Upper lobe of left lung (tissue), 4 donors: Measurements from ENCODE around the gene MON2.

Source experiments
- POLR2A ChIP-seq, 4 donors: fragments of 450-650 bp; IDR thresholded peaks; one replicate each; pipeline ENCODE4 v1.5.1; 2016 to 2017; ENCODE audit warnings: antibody characterized with exemption in 4 of 4, mild to moderate bottlenecking in 2 of 4
- TF ChIP-seq, protein P1 (sequence below), 6 experiments: fragments of 450-650 bp in 4 of 6; fragments of 200-600 bp in 2 of 6; sonication (generic) in 2 of 6; IDR thresholded peaks; one replicate each; pipeline ENCODE4 v1.5.1; 2016 to 2019; ENCODE audit warnings: antibody characterized with exemption in 6 of 6

DNA sequence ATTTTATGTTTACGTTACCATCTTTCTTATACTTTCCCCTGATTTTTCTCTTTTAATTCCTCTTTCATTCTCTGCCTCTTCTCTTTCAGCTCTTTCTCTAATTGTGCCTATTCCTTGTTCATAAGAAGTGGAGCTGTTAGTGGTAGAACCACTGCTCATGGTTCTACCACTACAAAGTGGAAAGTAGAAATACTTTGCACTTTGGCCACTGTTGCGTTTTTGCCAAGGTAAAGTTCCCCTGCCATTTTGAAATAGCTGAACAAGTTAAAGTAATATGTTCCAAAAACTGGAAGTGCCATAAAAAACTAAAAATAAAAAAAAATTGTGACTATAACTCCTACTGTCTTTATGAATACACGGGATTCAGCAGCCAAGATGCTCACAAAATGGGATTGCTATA lies 130.6 kb downstream of the MON2 start:
- TF ChIP-seq, protein P1, sequence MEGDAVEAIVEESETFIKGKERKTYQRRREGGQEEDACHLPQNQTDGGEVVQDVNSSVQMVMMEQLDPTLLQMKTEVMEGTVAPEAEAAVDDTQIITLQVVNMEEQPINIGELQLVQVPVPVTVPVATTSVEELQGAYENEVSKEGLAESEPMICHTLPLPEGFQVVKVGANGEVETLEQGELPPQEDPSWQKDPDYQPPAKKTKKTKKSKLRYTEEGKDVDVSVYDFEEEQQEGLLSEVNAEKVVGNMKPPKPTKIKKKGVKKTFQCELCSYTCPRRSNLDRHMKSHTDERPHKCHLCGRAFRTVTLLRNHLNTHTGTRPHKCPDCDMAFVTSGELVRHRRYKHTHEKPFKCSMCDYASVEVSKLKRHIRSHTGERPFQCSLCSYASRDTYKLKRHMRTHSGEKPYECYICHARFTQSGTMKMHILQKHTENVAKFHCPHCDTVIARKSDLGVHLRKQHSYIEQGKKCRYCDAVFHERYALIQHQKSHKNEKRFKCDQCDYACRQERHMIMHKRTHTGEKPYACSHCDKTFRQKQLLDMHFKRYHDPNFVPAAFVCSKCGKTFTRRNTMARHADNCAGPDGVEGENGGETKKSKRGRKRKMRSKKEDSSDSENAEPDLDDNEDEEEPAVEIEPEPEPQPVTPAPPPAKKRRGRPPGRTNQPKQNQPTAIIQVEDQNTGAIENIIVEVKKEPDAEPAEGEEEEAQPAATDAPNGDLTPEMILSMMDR (IDR thresholded peaks at IDR 0.05): no peak
- TF ChIP-seq POLR2A (IDR thresholded peaks at IDR 0.05): no peak
